ENCODE results near the gene DMD. TPM values are rescaled to one million over a fixed set of nuclear protein-coding genes. Genes with fewer than 3 reads are reported as not detected.

The DMD gene
- total RNA-seq, 2 donors from 2014 or later: 19.6 to 24.9 TPM

- no peak for DNase-seq
- H3K27ac ChIP-seq (ENCODE audit: low read depth, low read length): no peak overlapping the region
- H3K4me1 Mint-ChIP-seq: no peaks in the 10 kb centered on the region
- WGBS, 2 experiments (ENCODE audit: insufficient coverage in 1 of 2, insufficient read length in 1 of 2): 100% methylated on average over 1 of the region's 3 CpGs; no CpG with 5 or more reads in 1 of the 2 experiments
- H3K9me3 Mint-ChIP-seq: peaks cover 24% of the 10 kb centered on the region
- no peak for TF ChIP-seq CTCF (conservative IDR thresholded peaks at IDR 0.05)
- no peak overlapping the region for H3K4me3 Mint-ChIP-seq
- H3K27me3 Mint-ChIP-seq (ENCODE audit: insufficient read depth): no peaks in the 10 kb centered on the region
- no peaks in the 10 kb centered on the region for H3K4me1 ChIP-seq (ENCODE audit: control insufficient read depth, insufficient read depth, low read length)
- no peaks in the 10 kb centered on the region for H3K36me3 ChIP-seq (ENCODE audit: control insufficient read depth, insufficient read depth, low read length)
- H3K36me3 Mint-ChIP-seq (ENCODE audit: low read depth): no peaks in the 10 kb centered on the region
- no peak overlapping the region for H3K27ac Mint-ChIP-seq
- H3K9ac ChIP-seq (ENCODE audit: extremely low read depth, low read length, poor library complexity, severe bottlenecking): no peak overlapping the region
- H3K27me3 ChIP-seq (ENCODE audit: control insufficient read depth, insufficient read depth, low read length, poor library complexity, severe bottlenecking): no peaks in the 10 kb centered on the region
- H3K9me3 ChIP-seq (ENCODE audit: control insufficient read depth, low read length): no peaks in the 10 kb centered on the region
- no peak overlapping the region for H3K4me3 ChIP-seq (ENCODE audit: low read length)
These were observed 1280.1 kb downstream of the DMD start for GRCh38 chrX:31931225-31931624.

GRCh38 chrX:31929366-31929765 lies 1282.0 kb downstream of the DMD start:
- H3K9me3 ChIP-seq (ENCODE audit: control insufficient read depth, low read length): no peaks in the 10 kb centered on the region
- no peaks in the 10 kb centered on the region for H3K36me3 ChIP-seq (ENCODE audit: control insufficient read depth, insufficient read depth, low read length)
- peaks cover 20% of the 10 kb centered on the region for H3K9me3 Mint-ChIP-seq
- no peaks in the 10 kb centered on the region for H3K4me1 ChIP-seq (ENCODE audit: control insufficient read depth, insufficient read depth, low read length)
- no peaks in the 10 kb centered on the region for H3K27me3 ChIP-seq (ENCODE audit: control insufficient read depth, insufficient read depth, low read length, poor library complexity, severe bottlenecking)
- H3K4me1 Mint-ChIP-seq: no peaks in the 10 kb centered on the region
- H3K36me3 Mint-ChIP-seq (ENCODE audit: low read depth): no peaks in the 10 kb centered on the region
- H3K9ac ChIP-seq (ENCODE audit: extremely low read depth, low read length, poor library complexity, severe bottlenecking): no peak overlapping the region
- no peak for DNase-seq
- H3K27ac ChIP-seq (ENCODE audit: low read depth, low read length): no peak overlapping the region
- TF ChIP-seq CTCF (conservative IDR thresholded peaks at IDR 0.05): no peak
- H3K4me3 Mint-ChIP-seq: no peak overlapping the region
- WGBS, 2 experiments (ENCODE audit: insufficient coverage in 1 of 2, insufficient read length in 1 of 2): 80 to 91% methylated on average over 1 to 5 of the region's 5 CpGs
- H3K4me3 ChIP-seq (ENCODE audit: low read length): no peak overlapping the region
- H3K27ac Mint-ChIP-seq: no peak overlapping the region
- H3K27me3 Mint-ChIP-seq (ENCODE audit: insufficient read depth): no peaks in the 10 kb centered on the region

GRCh38 chrX:31921236-31921635 lies 1290.1 kb downstream of the DMD start:
- no peaks in the 10 kb centered on the region for H3K36me3 ChIP-seq (ENCODE audit: control insufficient read depth, insufficient read depth, low read length)
- H3K4me1 ChIP-seq (ENCODE audit: control insufficient read depth, insufficient read depth, low read length): no peaks in the 10 kb centered on the region
- no peak for DNase-seq
- no peak overlapping the region for H3K4me3 ChIP-seq (ENCODE audit: low read length)
- H3K27ac ChIP-seq (ENCODE audit: low read depth, low read length): no peak overlapping the region
- H3K36me3 Mint-ChIP-seq (ENCODE audit: low read depth): no peaks in the 10 kb centered on the region
- TF ChIP-seq CTCF (conservative IDR thresholded peaks at IDR 0.05): no peak
- no peaks in the 10 kb centered on the region for H3K9me3 ChIP-seq (ENCODE audit: control insufficient read depth, low read length)
- peaks cover 2% of the 10 kb centered on the region for H3K27me3 Mint-ChIP-seq (ENCODE audit: insufficient read depth)
- no peak overlapping the region for H3K4me3 Mint-ChIP-seq
- 93% methylated on average over 2 of the region's 2 CpGs; no CpG with 5 or more reads in 1 of the 2 experiments for WGBS, 2 experiments (ENCODE audit: insufficient coverage in 1 of 2, insufficient read length in 1 of 2)
- H3K27ac Mint-ChIP-seq: no peak overlapping the region
- peaks cover 39% of the 10 kb centered on the region for H3K9me3 Mint-ChIP-seq
- no peak overlapping the region for H3K9ac ChIP-seq (ENCODE audit: extremely low read depth, low read length, poor library complexity, severe bottlenecking)
- H3K4me1 Mint-ChIP-seq: no peaks in the 10 kb centered on the region
- no peaks in the 10 kb centered on the region for H3K27me3 ChIP-seq (ENCODE audit: control insufficient read depth, insufficient read depth, low read length, poor library complexity, severe bottlenecking)
